Measurements from ENCODE around the gene PPAT. TPM values are rescaled to one million over a fixed set of nuclear protein-coding genes. Genes with fewer than 3 reads are reported as not detected.
"Not testable (repeated sequence)": the region's sequence is repeated elsewhere in the genome, so short reads cannot be mapped to it uniquely, and the experiment has no call there.

PPAT gene
- 41.2 and 53.2 TPM in 2 replicates for total RNA-seq (2014; rRNA removed; shearing (Covaris generic))

DNA sequence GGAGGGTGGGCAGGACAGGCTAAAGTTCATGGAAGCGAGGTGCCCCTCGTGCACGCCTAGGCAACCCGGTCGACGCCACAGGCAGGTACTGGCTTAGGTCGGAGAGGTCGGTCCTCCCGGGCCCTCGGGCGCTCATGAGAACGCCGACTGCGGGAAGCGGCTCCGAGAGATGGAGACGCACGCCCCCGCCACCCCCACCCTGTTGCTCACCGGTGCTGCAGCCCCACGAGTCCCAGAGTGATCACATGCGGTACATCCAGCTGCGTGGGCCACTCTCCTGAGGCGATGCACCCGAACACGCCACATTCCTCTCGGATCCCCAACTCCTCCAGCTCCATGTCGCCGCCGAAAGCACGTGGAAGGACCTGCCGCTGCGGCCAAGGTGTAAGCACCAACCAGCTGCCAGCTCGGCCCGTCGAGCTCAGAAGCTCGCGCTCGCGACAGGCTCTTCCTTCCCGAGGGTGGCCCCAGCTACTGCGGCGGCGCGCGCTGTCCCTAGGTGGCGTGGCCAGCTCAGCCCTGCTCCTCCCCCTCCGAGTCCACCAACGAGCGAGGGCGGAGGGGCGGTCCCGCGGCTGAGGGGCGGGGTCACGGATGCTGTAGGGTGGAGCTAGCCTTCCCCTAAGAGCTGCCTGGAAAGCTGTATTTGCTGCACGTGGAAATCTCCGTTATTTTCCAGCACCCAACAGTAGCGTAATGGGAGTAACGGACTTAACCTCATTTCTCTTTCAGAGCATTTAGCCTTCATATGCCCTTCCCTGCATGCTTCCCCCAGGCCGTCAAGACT is at the start of gene PPAT:
Gene PPAT (minus strand): TSS at position 476 of the 787 bp plus-strand sequence. CDS start 138 bp downstream, at position 338.
- in situ Hi-C loops (cut with HindIII; ENCODE audit: low sequenced_read_pairs), result no loop called here
- DNase-seq (ENCODE audit: low spot score), result peak; percentile 98

DNA sequence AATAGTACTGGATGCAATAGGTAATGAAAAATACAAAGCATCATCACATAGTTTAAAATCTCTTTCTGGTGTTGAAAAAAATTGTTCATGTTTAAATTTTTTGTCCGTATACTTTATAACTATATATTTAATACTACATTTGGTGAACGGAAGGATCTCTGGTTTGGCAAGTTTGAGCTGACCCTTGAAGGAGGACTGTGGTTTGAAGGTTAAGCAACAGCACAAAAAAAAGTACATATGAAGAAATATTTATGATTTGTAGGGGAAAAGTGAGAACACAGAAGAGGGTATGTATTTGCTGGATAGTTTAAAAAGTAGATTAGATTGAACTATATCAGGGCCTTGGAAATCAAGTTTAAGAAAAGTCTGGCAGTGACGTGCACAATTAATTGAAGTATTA is 45.3 kb upstream of the PPAT start:
- no peak for DNase-seq (ENCODE audit: low spot score)
- in situ Hi-C loops (cut with HindIII; ENCODE audit: low sequenced_read_pairs), result no loop called here

DNA sequence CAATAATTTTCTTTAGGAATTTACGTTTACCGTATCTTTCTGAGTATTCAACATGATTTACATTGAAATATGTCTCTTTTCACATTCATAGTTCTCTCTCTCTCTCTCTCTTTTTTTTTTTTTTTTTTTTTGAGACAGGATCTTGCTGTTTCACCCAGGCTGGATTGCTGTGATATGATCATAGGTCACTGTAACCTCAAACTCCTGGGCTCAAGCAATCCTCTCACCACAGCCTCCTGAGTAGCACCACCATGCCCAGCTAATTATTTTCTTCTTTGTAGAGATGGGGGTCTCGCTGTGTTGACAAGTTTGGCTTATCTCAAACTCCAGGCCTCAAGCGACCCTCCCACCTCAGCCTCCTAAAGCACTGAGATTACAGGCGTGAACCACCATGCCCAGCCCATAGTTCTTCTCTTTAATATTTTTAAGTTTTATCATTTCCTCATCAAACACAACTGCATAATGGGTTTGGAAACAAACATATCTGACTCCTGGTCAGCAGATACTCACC is 41.8 kb upstream of the PPAT start:
- no peak for DNase-seq (ENCODE audit: low spot score)
- in situ Hi-C loops (cut with HindIII; ENCODE audit: low sequenced_read_pairs), result no loop called here

DNA sequence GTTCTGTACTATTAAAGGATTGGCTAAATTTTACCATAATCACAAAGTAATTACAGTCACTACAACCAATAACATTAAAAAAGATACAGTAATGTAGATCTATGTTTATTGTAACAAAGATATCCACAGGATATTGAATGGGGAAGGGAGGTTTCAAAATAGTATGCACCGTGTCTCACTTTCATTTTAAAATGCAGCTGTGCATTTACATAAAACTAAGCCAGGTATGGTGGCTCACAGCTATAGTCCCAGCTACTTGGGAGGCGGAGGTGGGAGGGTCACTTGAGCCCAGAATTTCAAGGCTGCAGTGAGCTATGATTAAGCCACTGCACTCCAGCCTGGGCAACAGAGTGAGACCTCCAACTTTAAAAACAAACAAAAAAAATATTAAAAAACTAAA is 40.5 kb upstream of the PPAT start:
- DNase-seq (ENCODE audit: low spot score), result no peak
- in situ Hi-C loops (cut with HindIII; ENCODE audit: low sequenced_read_pairs), result no loop called here

- in situ Hi-C loops (cut with HindIII; ENCODE audit: low sequenced_read_pairs), result no loop called here
- DNase-seq (ENCODE audit: low spot score), result no peak
These were observed 34.2 kb upstream of the PPAT start for GRCh38 chr4:56469489-56470210.

DNA sequence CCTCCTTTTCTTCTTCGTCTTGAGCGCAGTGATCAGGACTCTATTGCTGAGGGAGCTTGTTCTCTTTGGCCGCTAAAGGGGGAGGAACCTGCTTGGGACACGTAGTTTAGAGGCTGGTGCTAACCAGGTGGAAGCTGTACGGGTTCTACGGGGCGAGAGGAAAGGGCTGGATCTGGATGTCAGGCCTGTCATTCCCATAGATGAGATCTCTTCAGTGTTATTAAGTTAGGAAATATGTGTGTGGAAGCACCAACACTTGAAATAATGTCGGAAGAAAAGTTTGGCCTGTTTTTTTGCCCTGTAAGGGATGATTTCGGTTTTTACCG is 32.6 kb upstream of the PPAT start:
- DNase-seq (ENCODE audit: low spot score), result peak; percentile 74

DNA sequence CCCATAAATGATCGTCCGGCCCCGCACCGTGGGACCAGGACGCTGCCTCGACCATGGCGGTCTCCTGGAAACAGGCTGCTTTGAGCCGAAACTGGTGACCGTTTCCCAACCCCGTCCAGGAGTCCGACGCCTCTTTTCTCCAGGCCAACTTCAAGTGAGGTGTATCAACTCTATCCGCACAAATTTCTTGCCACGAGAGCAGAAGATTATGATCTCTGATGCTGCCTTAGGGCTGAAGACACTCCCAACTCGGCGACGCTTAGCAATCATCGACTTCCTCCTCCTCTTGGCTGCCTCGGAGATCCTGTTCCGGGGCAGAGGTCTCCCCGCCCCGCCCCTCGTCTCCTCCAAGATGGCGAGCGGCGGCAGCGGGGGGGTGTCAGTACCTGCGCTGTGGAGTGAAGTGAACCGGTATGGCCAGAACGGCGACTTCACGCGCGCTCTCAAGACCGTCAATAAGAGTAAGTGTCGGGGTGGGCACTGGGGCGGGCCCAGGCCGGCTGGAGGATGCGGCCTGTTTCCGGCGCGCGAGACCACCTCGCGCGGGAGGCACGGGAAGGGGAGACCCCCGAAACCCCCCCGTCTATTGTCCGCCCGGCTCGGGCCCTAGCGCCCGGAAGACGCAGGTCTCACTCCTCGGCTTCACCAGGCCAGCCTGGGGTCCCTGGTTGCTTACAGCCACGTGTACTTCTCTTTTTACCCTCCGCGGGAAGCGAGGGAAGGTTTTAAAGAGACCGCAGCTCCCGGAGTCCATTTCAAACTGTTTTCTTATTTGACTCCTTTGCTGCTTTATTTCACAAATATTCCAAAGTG is 32.1 kb upstream of the PPAT start, which contains the start of gene SRP72:
Gene SRP72 (plus strand): TSS at position 334 of the 813 bp plus-strand sequence. CDS start 19 bp downstream, at position 353.
- in situ Hi-C loops (cut with HindIII; ENCODE audit: low sequenced_read_pairs), result no loop called here
- DNase-seq (ENCODE audit: low spot score), result peak; percentile 93

More for the DNA sequence above, 32.6 kb upstream of the PPAT start:
- in situ Hi-C loops (cut with HindIII; ENCODE audit: low sequenced_read_pairs), result no loop called here

DNA sequence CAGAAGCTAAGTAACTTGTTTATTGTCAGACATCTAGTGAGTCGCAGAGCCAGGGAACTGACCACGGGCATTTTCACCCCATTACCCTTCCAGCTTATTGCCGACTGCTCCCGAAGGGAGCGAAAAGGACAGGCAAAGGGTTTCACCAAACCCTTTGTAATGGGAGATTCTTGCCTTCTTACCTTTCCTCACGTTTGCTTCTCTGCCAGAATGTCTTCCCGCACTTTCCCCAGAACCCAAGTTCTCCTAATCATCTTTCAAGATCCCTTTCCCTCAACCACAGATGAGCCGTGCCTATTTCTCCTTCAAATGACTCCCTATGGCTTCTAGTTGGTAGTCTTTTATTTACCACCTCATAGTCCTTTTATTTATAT is 31.5 kb upstream of the PPAT start:
- in situ Hi-C loops (cut with HindIII; ENCODE audit: low sequenced_read_pairs), result no loop called here
- DNase-seq (ENCODE audit: low spot score), result no peak

- in situ Hi-C loops (cut with HindIII; ENCODE audit: low sequenced_read_pairs), result not testable (repeated sequence)
- DNase-seq (ENCODE audit: low spot score), result peak; percentile 2
These were observed 30.9 kb upstream of the PPAT start for GRCh38 chr4:56466296-56466761.

- in situ Hi-C loops (cut with HindIII; ENCODE audit: low sequenced_read_pairs), result no loop called here
- no peak for DNase-seq (ENCODE audit: low spot score)
These were observed 30.3 kb upstream of the PPAT start for GRCh38 chr4:56465599-56466295.

DNA sequence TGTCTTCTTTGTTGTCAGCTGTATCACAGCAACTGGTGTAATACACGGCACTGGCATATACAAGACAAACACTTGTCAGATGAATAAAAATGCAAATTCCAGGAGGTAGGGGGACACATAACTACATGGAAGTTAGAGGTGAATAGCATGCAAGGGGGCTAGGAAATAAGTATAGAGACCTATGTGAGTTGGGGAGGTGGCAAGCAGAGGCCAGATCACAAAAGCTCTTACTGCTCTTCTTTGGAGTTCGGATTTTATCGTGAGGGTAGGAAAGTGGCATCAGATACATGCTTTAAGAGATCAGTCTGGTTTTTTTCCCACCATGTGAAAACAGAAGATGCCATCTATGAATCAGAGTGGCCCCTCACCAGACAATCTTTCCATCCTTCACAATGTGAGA is 29.2 kb upstream of the PPAT start:
- DNase-seq (ENCODE audit: low spot score), result no peak
- in situ Hi-C loops (cut with HindIII; ENCODE audit: low sequenced_read_pairs), result no loop called here

- in situ Hi-C loops (cut with HindIII; ENCODE audit: low sequenced_read_pairs), result no loop called here
- DNase-seq (ENCODE audit: low spot score), result no peak
These were observed 28.3 kb upstream of the PPAT start for GRCh38 chr4:56463711-56464110.

- in situ Hi-C loops (cut with HindIII; ENCODE audit: low sequenced_read_pairs), result no loop called here
- no peak for DNase-seq (ENCODE audit: low spot score)
These were observed 26.7 kb upstream of the PPAT start for GRCh38 chr4:56462157-56462556.

- in situ Hi-C loops (cut with HindIII; ENCODE audit: low sequenced_read_pairs), result no loop called here
These were observed 24.7 kb upstream of the PPAT start for GRCh38 chr4:56460085-56460484.

DNA sequence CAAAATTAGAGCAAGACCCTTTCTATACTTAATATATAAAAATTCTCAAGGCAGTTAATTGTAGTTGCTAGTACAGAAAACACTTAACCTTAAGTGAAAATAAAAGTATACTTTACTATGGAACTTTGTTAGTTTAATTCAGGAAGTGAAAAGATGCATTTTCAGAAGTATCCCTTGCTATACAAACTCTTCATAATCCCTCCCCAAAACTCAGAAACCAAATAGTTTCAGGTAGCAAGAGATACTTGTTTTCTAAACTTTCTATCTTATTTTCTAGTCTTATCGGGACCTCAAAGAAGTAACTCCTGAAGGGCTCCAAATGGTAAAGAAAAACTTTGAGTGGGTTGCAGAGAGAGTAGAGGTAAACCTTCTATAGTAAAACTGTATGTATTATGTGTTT is 14.9 kb upstream of the PPAT start:
- no peak for DNase-seq (ENCODE audit: low spot score)
- in situ Hi-C loops (cut with HindIII; ENCODE audit: low sequenced_read_pairs), result no loop called here

More at GRCh38 chr4:56460085-56460484, 24.7 kb upstream of the PPAT start:
- DNase-seq (ENCODE audit: low spot score), result no peak

- in situ Hi-C loops (cut with HindIII; ENCODE audit: low sequenced_read_pairs); DNase-seq (ENCODE audit: low spot score): not testable (repeated sequence)
These were observed 14.1 kb upstream of the PPAT start for GRCh38 chr4:56449475-56449874.

DNA sequence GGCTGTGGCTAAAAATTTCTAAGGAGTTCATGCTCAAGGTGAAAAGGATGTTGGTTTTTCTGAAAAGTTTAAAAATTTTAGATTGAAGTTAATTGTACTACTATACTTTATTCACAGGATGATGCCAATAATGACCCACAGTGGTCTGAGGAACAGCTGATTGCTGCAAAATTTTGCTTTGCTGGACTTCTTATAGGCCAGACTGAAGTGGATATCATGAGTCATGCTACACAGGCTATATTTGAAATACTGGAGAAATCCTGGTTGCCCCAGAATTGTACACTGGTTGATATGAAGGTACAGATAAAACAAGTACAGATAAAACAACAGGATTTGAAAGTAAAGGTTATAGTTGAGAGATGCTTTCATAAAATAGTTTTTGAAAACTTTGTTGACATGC is 12.9 kb upstream of the PPAT start:
- in situ Hi-C loops (cut with HindIII; ENCODE audit: low sequenced_read_pairs), result no loop called here
- DNase-seq (ENCODE audit: low spot score), result no peak

DNA sequence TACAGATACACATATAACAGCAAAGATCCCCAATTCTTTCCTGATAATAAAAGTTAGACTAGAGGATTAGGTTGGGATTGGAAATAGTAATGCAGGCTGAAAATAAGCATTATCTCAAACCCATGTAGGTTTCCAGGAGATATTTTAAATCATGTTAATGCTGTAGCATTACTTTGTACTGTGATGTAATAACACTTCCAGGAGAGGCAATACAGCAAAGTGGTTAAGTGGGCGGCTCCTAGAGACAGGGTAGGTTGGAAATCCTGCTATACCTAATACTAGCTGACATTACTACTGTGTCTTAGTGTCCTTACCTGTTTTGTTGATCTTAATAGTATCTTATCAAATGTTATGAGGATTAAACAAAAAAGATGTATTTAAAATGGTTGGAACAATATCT is 10.3 kb upstream of the PPAT start:
- in situ Hi-C loops (cut with HindIII; ENCODE audit: low sequenced_read_pairs), result no loop called here
- no peak for DNase-seq (ENCODE audit: low spot score)

- no peak for DNase-seq (ENCODE audit: low spot score)
- in situ Hi-C loops (cut with HindIII; ENCODE audit: low sequenced_read_pairs), result no loop called here
These were observed 9.3 kb upstream of the PPAT start for GRCh38 chr4:56444719-56445118.
